A673 (cell line): ENCODE data around the gene SLC31A1. TPM values are rescaled to one million over a fixed set of nuclear protein-coding genes. Genes with fewer than 3 reads are reported as not detected.
A peak's percentile ranks its signal among the peaks of the same experiment; 100 is the strongest.

Source experiments
- BruUV-seq: library from RNA; stranded (reverse); fragments of 400-500 nt; replicated peaks from 2 replicates; lab custom pipeline; 2021; lab: Mats Ljungman, UMichigan
- CTCF ChIA-PET: fragments of 300-600 bp; sonication (Branson Sonifier 250); formaldehyde crosslinking; loops from one replicate; lab custom pipeline; 2022; ENCODE audit warnings: antibody characterized with exemption; lab: Charles Lee
- POLR2A ChIA-PET: fragments of 300-600 bp; sonication (Branson Sonifier 250); formaldehyde crosslinking; loops from one replicate; lab custom pipeline; 2022; ENCODE audit warnings: antibody characterized with exemption; ENCODE audit not compliant: low non-redundant PET; lab: Charles Lee
- DNase-seq: peaks from one replicate; pipeline ENCODE4 v3.0.0-alpha.2; 2015; ENCODE audit warnings: low spot score
- H3K27ac ChIP-seq: fragments of 200-600 bp; sonication (generic); 2 replicates; pipeline ENCODE4 v1.5.1; 2016; ENCODE audit warnings: mixed run types, low read depth, mild to moderate bottlenecking, mixed read lengths, antibody characterized with exemption, low read length; ENCODE audit not compliant: poor library complexity, severe bottlenecking
- H3K27me3 ChIP-seq: fragments of 200-600 bp; sonication (generic); replicated peaks from 2 replicates; pipeline ENCODE4 v1.6.1; 2017; ENCODE audit warnings: mixed run types, low read depth, mild to moderate bottlenecking, mixed read lengths, antibody characterized with exemption, low read length; ENCODE audit not compliant: insufficient read depth, poor library complexity
- H3K36me3 ChIP-seq: fragments of 200-600 bp; sonication (generic); 2 replicates; pipeline ENCODE4 v1.6.1; 2016; ENCODE audit warnings: mixed run types, mild to moderate bottlenecking, mixed read lengths, antibody characterized with exemption, low read length; ENCODE audit not compliant: insufficient read depth, poor library complexity, severe bottlenecking
- H3K4me1 ChIP-seq: fragments of 200-600 bp; sonication (generic); 2 replicates; pipeline ENCODE4 v1.6.1; 2017; ENCODE audit warnings: mixed run types, mild to moderate bottlenecking, mixed read lengths, antibody characterized with exemption, low read length; ENCODE audit not compliant: insufficient read depth, poor library complexity, severe bottlenecking
- H3K4me3 ChIP-seq: fragments of 200-600 bp; sonication (generic); 2 replicates; pipeline ENCODE4 v1.5.1; 2016; ENCODE audit warnings: low read depth, mixed run types, mild to moderate bottlenecking, mixed read lengths, low read length; ENCODE audit not compliant: poor library complexity, severe bottlenecking
- H3K9me3 ChIP-seq: fragments of 200-600 bp; sonication (generic); 2 replicates; pipeline ENCODE4 v1.6.1; 2016; ENCODE audit warnings: mixed run types, low read depth, mild to moderate bottlenecking, mixed read lengths, antibody characterized with exemption, low read length; ENCODE audit not compliant: poor library complexity, severe bottlenecking
- CTCF ChIP-seq: fragments of 300-800, 200-600 bp; sonication (generic); conservative IDR thresholded peaks from 2 replicates; pipeline ENCODE4 v1.5.1; 2017; ENCODE audit warnings: low read depth, mild to moderate bottlenecking, antibody characterized with exemption, low read length, moderate library complexity, mixed read lengths
- EZH2 ChIP-seq: fragments of 200-600 bp; sonication (generic); IDR thresholded peaks from 2 replicates; pipeline ENCODE4 v1.6.1; 2017; ENCODE audit warnings: borderline replicate concordance, low read depth, mild to moderate bottlenecking, mixed read lengths, antibody characterized with exemption, low read length; ENCODE audit not compliant: poor library complexity, severe bottlenecking
- intact Hi-C: fragments of 100-400 bp; cut with micrococcal nuclease; formaldehyde crosslinking; loops from one replicate; pipeline ENCODE4 v1.10.0; 2022; ENCODE audit not compliant: unreplicated experiment
- total RNA-seq: library from RNA; stranded (reverse); gene quantifications from 2 replicates; pipeline ENCODE4 v1.2.3, GENCODE V29; 2021

Gene SLC31A1
- total RNA-seq, 1 experiment from 2014 or later, result 32.7 TPM

DNA sequence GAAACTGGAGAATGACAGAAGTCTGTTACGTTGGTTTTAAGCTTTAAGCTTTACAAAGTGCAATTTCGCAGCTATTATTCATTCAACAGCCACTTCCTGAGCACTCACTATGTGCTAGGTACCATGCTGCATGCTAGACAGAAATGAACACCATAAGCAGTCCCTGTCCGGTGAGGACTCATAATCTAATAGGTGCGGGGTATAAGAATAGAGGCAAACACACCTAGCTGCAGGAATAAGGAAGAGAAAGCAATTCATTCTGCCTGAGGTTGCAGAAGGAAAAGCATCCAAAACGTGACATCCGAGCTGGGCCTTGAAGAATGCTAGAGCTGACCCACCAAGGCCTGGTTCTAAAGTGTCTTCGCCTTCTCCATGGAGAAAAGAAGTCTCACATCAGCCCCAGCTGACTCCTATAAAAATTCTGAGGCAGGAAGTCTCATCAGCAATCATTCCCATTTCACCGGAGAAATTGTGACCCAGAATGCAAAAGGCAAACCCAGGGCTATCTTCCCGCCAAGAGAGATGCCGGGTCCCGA lies 809 bp upstream of the SLC31A1 start:
- CTCF ChIA-PET, result no interaction called here
- intact Hi-C loops, result no loop called here
- DNase-seq, result no peak
- Histone ChIP-seq H3K4me1 (peaks cover 18% of the 10 kb centered on the region), H3K4me3 (peak overlapping the region; percentile 75), H3K9me3 (no peaks in the 10 kb centered on the region), H3K36me3 (peaks cover 4% of the 10 kb centered on the region), H3K27ac (peak overlapping the region; percentile 75), H3K27me3 (no peaks in the 10 kb centered on the region)
- TSS peak; percentile 60 for BruUV-seq
- TF ChIP-seq CTCF (no peak), EZH2 (no peak)
- POLR2A ChIA-PET, result no interaction called here

DNA sequence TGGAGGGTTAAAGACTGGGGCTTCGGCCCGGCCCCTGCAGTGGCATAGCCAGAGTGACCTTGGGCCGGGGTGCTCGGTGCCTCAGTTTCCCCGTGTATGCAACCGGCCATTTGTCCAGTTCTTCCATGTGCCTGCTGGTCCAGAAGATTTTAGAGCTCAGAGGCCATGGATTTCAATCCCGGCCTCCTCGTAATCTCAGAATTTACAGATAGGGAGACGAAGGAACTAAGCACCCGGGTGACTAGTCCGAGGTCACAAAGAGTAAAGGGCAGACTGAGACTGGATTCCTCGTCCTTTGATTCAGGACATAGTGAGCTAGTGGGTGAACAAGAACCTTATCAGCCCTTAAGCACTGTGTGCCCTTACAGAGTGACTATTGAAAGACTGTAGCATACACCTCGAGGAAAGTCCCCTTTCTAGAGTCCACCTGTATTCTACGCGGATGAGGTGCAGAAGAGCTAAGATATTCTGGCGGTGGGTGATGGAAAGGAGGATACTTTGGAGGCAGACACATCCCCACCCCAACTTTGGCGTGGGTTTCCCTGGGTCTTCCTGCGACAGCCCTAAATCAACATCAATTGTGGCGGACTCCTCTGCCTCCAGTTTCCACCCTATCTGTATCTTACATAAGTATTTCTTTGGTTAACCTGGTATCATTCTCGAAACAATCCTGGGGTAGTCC lies 597 bp downstream of the SLC31A1 start:
- POLR2A ChIA-PET, result interaction anchor here (0.6 kb wide), 1 partner anchor 439 kb away, joined by 3 read pairs; no protein-coding TSS in a partner anchor
- intact Hi-C loops, result no loop called here

GRCh38 chr9:113222482-113222841 lies 1.1 kb downstream of the SLC31A1 start:
- H3K4me1 ChIP-seq, result peaks cover 18% of the 10 kb centered on the region
- H3K27ac ChIP-seq, result peak overlapping the region; percentile 75
- no TSS peak for BruUV-seq
- no peaks in the 10 kb centered on the region for H3K9me3 ChIP-seq
- intact Hi-C loops, result no loop called here
- H3K27me3 ChIP-seq, result no peaks in the 10 kb centered on the region
- no peak for DNase-seq
- peak overlapping the region; percentile 75 for H3K4me3 ChIP-seq
- H3K36me3 ChIP-seq, result peaks cover 4% of the 10 kb centered on the region
- TF ChIP-seq EZH2 (no peak), CTCF (no peak)
- ChIA-PET POLR2A (interaction anchor here (0.6 kb wide), 1 partner anchor 438 kb away, joined by 3 read pairs; no protein-coding TSS in a partner anchor), CTCF (no interaction called here)

More for the DNA sequence above, 597 bp downstream of the SLC31A1 start:
- CTCF ChIA-PET, result interaction anchor here (0.6 kb wide), 1 partner anchor 52 kb away, joined by 3 read pairs; no protein-coding TSS in a partner anchor
- TF ChIP-seq EZH2 (no peak), CTCF (no peak)
- no peaks in the 10 kb centered on the region for H3K27me3 ChIP-seq
- H3K4me3 ChIP-seq, result peak overlapping the region; percentile 75
- DNase-seq, result no peak
- H3K36me3 ChIP-seq, result peaks cover 4% of the 10 kb centered on the region
- H3K27ac ChIP-seq, result peak overlapping the region; percentile 75
- H3K9me3 ChIP-seq, result no peaks in the 10 kb centered on the region
- H3K4me1 ChIP-seq, result peaks cover 18% of the 10 kb centered on the region
- TSS peak; percentile 82 for BruUV-seq
